ENCODE data around the gene RPS19BP1.

DNA sequence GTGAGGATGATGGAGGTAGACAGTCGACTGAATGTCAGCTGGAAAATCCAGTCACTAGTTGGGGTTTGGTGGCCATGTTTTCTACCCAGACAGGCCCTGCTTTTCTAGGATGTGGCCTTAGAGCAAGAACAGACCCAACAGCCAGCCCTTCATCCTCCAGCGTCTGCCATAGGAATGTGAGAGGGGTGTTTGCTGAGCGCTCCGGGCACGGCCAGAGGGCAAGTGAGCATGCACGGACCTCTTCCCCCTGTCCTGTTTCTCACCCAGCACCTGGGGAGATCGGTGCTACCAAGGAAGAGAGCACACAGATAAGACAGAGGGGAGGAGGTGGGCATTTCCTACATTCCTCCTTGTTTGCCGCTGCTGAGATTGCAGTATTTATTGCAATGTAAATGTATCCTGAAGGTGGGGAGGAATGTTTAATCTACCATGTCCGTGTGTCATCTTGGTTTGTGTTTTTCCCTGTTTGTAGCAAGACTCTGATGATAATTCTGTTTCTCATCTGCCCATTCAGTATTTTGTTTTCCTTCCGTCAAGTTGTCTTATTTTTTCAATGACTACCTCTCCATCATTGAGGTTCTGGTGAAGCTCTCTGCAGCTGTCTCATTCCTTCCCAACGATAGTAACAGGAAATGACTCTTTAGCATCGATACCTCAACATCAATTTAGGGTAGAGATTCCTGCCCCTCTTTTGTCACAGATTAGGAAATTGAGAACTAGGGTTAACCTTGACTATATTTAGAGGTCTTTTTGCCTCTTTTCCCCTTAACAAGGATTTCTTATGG is 17.1 kb downstream of the RPS19BP1 start:
- TF ChIP-seq POLR2A (IDR thresholded peaks at IDR 0.05; ENCODE audit: low read depth, low read length) (no peak), POLR2AphosphoS5 (IDR thresholded peaks at IDR 0.05; ENCODE audit: low read depth, low read length) (no peak), PAX5 (IDR thresholded peaks at IDR 0.05; ENCODE audit: insufficient read depth, low read length, severe bottlenecking) (no peak), POU2F2 (IDR thresholded peaks at IDR 0.05; ENCODE audit: low read depth, low read length) (no peak), SPI1 (IDR thresholded peaks at IDR 0.05; ENCODE audit: low read depth, low read length) (no peak), TAF1 (IDR thresholded peaks at IDR 0.05; ENCODE audit: low read depth, low read length) (no peak)

Data from GM12891 (cell line).